Measurements from ENCODE around the gene MRPL23.

Gene MRPL23

GRCh38 chr11:1959786-1960185, 12.7 kb downstream of the MRPL23 start:
- no peak for DNase-seq (ENCODE audit: low read depth)

DNA sequence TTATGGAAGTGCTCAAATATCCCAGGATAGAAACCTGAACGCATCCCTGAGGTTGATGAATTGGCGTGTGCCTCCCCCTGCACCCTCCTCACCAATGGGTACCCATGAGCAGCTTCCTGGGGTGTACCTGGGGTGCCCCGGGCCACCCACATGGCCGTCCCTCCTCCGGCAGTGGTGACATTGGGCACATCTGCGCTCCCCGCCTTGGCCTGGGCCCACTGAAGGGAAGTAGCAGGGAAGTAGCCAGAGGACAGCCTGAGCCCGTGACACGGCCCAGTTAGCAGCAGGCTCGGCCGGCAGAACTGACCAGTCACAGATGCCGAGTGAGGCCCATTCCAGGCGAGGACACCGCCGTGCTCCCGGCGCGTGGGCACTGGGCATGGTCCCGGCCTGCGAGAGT, 16.7 kb downstream of the MRPL23 start:
- no peak for DNase-seq (ENCODE audit: low read depth)

GRCh38 chr11:1964348-1964747, 17.2 kb downstream of the MRPL23 start:
- no peak for DNase-seq (ENCODE audit: low read depth)

GRCh38 chr11:1964955-1965354, 17.8 kb downstream of the MRPL23 start:
- DNase-seq (ENCODE audit: low read depth) = no peak

- no peak for DNase-seq (ENCODE audit: low read depth)
Measured at GRCh38 chr11:1966531-1966930, 19.4 kb downstream of the MRPL23 start.

DNA sequence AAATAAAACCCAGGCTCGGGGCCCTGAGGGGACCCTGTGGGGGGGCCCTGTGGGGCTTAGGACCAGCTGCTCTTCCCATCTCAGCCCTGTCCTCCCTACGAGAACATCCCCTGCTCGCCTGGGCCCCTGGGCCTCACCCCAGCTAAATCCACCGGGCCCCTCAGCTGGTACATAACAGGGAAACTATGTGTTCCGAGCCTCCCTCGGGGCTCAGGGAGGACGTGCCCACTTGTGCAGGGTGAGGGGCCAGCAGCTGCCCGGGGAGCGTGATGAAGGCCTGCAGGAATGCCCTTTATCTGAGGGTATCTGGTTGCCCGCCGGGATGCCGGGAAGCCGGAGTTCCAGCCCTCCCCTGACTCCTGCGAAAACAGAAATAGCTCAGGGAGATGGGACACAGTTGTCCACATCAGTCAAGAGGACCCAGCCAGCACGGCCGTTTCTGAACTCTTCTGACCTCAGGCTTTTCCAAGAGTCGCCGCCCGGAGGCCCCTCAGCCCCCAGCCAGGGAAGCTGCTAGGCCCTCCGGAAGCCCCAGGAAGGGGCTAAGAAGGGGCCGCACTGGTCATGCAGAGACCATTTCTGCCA, 20.6 kb downstream of the MRPL23 start:
- no peak for DNase-seq (ENCODE audit: low read depth)

- no peak for DNase-seq (ENCODE audit: low read depth)
Measured at GRCh38 chr11:1968454-1969002, 21.4 kb downstream of the MRPL23 start.

GRCh38 chr11:1969035-1969434, 21.9 kb downstream of the MRPL23 start:
- no peak for DNase-seq (ENCODE audit: low read depth)

GRCh38 chr11:1969776-1970175, 22.6 kb downstream of the MRPL23 start:
- no peak for DNase-seq (ENCODE audit: low read depth)

- DNase-seq (ENCODE audit: low read depth) = no peak
Measured at GRCh38 chr11:1970956-1971355, 23.8 kb downstream of the MRPL23 start.

DNA sequence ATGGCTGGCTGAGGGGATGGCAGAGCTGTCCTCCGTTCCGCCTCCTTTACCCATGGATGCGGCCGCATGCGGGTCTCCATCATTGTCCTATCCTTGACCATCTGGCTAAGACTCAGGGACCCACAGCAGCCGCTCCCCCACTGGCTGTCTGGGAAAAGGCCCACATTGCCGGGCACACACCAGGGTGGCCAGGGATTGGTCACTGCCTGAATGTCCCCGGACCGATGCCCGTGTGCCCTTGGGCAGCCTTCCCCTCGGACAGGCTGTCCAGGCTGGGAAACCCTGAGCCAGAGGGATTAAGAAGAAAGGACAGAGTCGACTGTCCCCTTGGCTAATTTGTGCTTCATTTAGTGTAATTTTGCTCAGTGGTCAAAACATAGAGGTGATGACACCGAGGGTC, 28.1 kb downstream of the MRPL23 start:
- DNase-seq (ENCODE audit: low read depth) = no peak

DNA sequence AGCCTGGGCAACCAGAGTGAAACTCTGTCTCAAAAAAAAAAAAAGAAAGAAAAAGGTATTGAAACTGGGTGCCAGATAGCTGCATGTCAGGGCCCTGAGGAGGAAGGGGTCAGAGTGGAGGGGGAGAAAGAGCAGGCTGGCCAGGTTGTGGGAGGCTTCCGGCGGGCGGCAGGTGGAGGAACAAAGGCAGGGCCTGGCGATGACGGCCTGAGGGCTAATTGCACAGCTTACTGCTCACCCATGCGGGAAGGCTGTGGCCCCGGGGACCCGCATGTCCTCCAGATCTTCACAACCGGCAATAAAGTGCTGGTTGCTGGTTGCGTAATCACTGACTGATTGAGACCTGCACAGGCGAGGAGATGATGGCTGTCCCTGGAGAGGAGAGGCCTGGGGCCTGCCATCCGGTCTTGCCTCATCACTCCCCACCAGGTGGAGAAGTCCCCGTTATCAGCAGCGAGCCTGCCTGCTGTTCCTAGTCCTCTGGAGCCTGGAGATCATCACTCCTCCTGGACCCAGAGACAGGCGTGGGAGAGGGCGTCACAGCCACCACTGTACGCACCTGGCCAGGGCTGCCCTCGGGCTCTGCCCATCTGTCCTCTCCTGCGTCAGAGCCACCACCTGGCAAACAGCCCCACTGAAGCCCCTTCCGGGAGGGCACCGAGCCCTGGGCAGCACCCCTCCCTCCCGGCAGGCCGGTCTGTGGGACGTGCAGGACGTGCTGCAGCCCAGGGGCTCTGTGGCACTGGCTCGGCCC, 31.8 kb downstream of the MRPL23 start:
- no peak for DNase-seq (ENCODE audit: low read depth)

- no peak for DNase-seq (ENCODE audit: low read depth)
Measured at GRCh38 chr11:1979607-1980006, 32.5 kb downstream of the MRPL23 start.

- no peak for DNase-seq (ENCODE audit: low read depth)
Measured at GRCh38 chr11:1982873-1983600, 35.9 kb downstream of the MRPL23 start.

DNA sequence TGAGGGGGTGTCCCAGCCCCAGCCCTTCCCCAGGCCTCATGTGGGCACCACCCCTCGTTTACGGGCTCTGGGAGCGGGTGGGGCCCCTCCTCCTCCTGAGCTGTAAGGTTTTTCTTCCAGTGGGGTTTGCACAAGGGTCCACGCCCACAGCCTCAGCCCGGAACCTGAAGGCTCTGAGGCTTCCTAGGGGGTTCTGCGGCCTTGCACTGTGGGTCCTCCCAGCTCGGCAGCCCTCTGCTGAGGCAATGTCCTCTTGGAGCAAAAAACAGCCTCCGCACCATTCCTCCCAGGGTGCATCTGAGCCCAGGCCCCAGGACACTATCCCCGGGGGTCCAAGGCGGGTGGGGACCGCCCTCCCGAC, 36.4 kb downstream of the MRPL23 start:
- no peak for DNase-seq (ENCODE audit: low read depth)

DNA sequence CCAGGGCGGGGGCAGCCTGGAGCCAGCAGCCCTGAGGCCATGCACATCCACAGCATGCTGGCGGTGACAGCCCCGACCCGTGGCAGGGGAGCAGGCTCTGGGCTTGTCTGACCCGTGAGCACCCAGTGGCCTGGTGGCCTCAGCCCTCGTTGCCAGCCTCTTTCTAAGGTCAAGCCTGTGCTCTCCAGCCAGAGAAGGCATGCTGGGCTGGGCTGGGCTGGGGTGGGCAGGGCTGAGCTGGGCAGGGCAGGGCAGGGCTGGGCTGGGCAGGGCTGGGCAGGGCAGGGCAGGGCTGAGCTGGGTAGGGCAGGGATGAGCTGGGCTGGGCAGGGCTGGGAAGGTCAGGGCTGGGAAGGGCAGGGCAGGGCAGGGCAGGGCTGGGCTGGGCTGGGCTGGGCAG, 39.9 kb downstream of the MRPL23 start:
- DNase-seq (ENCODE audit: low read depth) = no peak

DNA sequence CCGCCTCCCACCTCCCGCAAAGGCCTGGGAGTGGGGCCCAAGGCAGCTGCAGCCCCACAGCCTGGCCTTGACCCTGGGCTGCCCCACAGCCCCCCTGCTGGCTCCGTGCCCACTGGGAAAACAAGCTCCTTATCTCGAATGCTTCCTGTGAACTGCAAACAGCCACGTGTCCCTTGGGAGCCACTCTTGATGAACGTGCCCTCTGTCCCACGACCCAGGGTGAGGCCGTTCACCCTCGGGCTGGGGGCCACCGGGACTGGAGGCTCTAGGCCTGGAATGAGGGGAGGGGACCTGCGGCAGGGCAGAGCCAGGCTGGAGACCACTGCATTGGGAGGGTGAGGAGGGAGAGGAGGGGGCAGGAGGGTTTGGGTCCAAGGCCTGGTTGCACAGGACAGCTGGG, 41.0 kb downstream of the MRPL23 start:
- DNase-seq (ENCODE audit: low read depth) = no peak

DNA sequence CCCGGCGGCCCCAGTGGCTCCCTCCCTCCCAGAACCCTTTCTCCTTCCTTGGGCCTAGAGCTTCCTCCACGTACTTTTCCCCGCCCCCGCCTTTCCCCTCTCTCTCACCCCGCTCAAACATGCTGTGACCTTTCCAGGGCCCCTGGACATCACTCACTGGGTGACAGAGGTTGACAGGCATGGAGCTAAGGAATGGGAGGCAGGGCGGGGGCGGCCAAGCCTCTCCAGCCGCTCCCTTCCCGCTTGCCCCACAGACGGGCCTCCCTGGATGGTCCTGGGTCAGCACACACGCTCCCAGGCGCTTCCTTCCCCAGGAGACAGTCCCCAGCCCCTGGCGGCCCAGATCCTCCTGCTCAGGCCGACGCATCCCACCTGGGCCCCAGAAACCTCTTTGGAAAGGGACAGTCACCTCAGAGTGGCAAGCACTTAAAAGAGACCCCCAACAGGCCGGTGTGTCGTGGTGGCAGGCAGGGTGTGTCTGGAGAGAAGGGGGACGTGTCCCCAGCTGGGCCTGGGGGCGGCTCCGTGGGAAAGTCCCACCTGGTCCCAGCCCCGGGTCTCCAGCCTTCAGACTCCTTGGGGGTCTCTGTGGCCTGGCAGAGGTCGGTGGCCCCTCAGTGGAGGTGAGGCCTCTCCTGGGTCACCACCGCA, 41.7 kb downstream of the MRPL23 start:
- no peak for DNase-seq (ENCODE audit: low read depth)

- no peak for DNase-seq (ENCODE audit: low read depth)
Measured at GRCh38 chr11:1989953-1990352, 42.8 kb downstream of the MRPL23 start.

- no peak for DNase-seq (ENCODE audit: low read depth)
Measured at GRCh38 chr11:1990872-1991578, 43.9 kb downstream of the MRPL23 start.

DNA sequence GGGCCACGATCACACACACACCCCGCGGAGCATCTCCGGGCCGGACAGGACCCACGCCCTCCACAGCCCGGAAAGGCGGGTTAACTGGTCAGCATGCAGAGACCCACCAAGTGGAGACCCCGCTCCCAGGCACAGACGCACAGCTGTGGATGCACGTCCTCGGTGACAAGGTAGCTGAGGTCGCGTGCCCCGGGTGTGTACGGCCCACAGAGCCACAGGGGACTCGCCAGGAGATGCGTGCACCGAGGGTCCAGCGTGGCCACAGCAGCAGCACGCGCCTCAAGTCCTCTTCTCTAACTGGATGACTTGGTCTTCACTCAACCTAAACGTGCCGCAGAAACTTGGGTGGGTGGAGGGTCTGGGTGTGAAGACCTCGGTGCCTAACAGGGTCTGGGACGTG, 45.0 kb downstream of the MRPL23 start:
- DNase-seq (ENCODE audit: low read depth) = no peak

- no peak for DNase-seq (ENCODE audit: low read depth)
Measured at GRCh38 chr11:1994121-1994520, 47.0 kb downstream of the MRPL23 start.

Measured in activated T-helper 9 cell treated with anti-CD3 and anti-CD28 coated beads, Interleukin-2, amount 50 U/mL, for 16 hours (primary cell).